ENCODE results near the gene MRGPRG.

The MRGPRG gene

DNA sequence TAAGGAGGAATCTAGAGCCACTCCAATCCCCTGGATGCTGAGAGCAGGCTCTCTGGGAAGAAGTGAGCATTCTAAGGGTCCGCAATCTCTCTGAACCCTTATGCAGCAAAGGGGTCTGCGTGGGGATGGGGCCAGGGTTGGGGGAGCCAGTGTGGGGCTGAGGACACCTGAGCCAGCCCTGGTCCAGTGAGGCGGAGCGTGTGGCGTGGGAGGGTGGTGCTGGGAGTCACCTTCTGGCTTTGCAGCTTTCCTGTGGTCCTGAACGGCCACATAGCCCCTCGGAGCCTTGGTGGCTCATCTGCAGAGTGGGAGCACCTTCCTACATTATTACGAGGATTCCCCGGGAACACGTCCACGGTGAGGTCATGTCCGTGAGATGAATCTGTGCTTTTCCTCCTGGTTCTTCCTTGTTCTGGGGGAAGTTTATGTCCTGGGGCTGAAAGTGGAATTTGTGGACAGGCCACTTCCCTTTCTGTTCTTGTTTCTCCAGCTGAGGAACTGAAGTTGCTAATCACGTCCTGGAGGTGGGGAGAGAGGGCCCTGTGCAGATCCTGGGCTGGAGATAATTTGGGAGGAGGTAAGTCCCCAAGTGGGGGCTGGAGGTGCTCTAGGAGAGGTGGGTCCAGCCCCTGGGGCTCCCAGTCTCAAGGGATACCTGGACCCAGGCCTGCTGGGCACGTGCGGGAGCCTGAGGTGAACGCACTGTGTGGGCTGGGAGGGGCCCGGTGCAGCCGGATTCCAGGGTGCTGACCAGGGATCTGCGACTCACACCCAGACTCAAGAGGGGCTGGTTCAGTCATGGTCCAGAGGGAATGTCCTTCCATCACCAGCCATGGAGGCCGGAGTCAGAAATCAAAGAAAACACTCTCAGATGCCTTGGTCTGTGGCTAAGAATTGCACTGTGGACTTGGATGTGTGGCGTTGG, 7.5 kb upstream of the MRGPRG start:
- no peak for DNase-seq (ENCODE audit: low read depth)

DNA sequence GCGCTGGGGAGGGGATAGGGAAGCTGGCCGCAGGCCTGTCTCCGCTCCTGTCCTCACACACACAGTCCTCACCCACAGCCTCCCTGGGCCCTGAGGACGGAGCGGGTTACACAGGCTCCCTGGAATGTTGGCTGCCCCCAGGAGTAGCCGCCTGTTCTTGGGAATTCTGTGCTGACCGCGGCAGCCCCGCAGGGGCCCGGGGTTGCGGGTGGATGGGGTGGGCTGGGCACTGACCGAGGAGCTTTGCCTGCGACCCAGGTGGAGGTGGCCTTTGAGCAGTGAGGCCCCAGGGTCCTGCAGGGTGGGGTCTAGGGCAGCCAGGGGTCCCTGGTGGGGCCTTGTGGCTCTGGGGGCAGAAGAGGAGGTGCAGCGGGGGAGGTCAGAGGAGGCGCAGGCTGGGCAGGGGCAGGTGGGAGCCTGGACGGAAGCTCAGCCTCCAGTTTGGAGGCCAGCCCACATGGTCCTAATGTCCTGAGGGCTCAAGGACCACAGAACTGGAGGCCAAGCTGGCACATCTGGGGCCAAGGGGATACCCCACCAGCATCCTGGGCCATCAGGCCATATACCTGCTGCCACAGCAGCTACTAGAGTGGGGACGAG, 6.6 kb upstream of the MRGPRG start:
- DNase-seq (ENCODE audit: low read depth) = no peak

DNA sequence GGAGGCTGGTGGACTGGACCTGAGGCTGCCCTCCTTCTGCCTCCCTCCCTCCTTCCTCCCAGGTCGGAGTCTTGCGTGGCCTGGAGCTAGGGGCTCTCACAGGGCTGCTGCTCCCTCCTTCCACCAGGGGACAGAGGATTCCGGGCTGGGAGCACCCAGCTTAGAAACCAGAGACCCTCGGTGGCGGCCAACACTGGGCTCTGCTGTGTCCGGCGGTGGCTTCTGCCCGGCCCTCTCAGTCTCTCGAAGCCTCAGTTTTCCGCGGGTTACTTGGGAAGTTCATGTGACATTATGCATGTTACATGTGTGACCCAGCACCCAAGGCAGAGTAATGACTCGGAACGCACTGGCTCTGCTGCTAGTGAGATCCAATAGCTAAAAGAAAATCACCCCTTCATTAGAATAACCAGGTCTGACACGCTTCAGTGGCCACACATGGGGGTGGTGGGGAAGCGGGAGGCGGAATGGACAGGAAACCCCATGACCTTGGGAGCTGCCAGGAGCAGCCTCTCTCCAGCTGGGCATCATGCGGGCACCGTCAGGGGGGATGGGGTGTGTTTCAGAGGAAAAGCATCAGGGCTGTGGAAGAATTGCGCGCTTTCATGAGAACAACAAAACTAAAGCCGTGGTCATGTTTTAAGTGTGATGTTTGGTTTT, 5.9 kb upstream of the MRGPRG start:
- DNase-seq (ENCODE audit: low read depth) = no peak

DNA sequence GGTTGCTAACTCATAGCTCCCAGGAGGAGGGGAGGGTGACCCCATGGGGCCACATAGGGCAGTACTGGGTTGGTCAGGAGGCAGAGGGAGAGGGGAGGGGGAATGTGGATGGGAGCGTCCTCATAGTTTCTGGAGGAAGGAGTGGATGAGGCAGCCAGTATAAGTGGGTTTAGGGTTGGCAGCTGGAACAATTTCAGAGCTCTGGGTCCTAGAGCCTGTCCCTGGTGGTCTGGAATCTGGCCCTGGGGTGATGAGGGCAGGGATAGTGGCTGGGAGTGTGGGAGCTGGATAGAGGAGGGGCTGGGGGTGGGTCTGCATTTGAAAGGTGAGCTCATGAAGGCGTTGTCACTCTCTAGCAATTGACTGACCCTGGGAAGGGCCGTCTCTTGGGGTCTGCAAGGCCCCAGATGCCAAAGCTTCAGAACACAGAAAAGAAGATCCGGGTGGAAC, 5.3 kb upstream of the MRGPRG start:
- no peak for DNase-seq (ENCODE audit: low read depth)

DNA sequence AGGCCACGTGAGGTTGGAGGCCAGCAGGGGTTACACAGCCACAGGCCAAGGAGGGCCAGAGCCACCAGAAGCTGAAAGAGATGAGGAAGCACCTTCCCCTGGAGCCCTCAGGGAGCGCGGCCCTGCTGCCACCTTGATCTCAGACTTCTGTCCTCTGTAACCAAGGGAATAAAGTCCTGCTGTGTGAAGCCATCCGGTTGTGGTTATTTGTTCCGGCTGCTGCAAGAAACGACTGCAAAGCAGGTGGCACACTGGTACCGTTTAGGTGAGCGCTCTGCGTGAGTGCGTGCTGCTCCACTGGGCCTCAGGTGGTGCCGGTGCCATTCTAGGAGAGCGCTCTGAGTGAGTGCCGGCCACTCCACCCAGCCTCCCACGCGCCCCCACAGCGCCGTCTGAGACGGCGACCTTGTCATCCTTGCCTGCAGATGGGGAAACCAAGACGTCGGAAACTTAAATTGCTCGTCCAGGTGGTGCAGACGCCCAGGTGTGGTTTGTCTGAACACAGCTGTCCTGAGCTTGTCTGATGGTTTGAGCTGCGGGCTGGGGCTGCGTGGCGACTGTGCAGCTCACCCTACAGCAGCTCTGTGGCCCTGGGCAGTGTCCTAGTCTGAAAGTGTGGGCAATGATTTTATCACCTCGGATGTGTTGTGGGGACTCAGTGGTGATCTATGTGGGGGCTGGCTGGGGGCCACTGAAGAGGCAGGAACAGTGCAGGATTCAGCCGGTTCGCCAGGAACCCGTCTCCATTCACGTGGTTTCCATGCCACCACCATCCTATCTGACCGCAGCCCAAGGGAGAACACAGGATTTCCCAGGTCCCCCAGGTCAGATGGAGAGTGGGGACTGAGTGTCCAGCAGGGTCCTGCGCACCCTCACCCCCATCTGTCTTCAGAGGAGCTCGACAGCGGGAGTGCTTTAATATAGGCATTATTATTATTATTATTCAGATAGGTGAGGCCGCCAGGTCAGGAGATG, 4.6 kb upstream of the MRGPRG start:
- DNase-seq (ENCODE audit: low read depth) = no peak

DNA sequence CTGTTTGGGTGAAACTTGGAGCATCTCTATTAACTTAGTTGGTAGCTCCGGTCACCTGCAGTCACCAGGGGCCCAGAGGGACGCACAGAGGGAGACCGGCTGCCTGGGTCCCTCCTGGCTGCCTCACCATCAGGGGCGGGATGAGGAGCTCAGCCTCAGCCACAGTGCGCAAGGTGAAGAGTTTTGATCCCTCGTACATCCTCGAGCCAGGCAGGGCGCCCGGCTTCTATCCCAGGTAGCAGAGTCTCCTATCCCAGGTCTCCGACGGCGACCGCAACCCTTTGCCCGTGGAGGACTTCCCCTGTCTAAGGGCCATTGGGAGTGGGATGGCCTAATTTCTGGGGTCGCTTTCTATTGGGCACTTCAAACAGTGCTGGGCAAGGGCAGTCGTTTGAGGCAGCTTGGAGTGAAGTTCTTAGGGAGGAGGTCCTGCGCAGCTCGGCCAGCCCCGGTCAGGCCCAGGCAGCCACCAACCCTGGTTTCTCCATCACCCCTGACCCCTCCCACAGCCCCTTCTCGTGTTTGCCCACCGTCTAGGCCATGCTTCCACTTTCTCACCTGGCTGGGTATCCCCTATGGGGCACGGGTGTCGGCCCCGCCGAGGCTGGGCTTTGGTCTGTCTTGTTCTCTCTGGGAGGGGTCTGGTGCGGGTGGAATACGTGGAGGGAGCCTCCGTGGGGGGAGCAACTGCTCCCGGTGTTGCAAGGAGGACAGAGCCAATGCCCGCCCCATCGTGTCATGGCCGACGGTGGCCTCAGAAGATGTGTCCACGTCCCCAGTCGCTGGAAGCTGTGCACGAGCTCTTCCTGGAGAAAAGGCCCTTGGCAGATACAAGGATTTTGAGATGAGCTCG, 3.6 kb upstream of the MRGPRG start:
- no peak for DNase-seq (ENCODE audit: low read depth)

DNA sequence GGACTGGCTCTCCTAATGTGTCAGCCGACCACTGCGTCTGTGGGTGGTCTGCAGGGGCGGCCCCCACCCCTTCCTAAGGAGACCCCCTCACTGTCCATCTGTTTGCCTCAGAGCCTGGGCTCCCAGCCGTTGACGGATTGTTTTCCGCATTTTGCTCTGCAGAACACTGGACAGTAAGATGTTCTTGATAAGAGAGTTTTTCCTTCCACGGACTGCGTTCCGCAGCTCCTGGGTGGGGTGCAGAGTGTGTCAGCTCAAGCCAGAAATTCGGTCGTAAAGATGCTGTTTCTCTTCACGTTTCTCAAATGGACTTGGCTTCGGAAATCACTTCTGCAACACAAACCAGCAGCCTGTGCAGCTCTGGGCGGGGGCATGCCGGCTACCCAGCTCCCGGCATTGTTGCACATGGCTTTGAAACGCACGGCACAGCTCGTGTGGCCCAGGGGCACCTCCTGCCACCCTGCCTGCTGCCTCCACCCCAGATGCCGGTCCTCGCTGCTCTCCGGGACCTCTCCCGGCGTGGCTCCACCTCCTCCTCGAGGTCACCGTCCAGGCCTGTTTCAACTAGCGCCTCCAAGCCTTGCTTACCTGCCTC, 2.9 kb upstream of the MRGPRG start:
- no peak for DNase-seq (ENCODE audit: low read depth)

DNA sequence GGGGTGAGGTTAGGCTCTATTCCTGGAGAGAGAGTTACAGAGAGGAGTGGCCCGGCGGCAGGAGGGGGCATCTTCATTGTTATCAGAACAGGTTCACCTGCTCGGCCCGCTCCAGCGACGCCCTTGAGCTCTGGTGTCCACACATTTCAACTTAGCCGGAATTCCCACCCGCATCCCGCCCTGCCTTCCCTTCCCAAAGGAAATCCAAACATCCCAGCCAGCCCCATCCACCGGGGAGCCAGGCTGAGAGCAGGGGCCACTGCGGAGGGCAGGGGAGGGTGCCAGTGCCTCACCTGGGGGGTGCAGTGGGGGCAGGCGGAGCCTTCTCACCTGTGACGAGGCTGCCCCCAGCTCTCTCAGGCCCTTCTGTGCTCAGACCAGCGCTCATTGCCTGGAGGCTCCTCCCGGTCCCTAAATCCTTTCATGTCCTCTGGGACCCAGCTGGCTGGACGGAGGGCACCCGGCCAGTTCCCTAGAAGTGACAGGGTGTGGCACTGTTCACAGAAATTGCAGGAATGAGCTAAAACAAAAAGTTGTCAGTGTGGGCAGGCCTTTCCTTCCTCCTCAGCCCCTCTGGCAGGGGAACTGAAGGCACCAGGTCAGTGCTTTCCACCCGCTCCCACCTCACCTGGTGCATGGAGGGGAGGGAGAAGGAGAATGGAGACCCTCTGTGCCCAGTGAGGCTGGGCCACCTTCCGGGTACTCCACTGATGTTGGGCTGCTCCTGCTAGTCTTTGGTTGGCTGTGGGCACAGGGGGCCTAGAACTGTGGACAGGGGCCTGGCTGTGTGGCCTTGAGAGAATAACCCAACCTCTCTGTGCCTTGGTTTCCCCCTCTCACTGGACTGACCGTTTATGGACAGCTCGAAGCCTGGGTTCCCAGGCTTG, 2.2 kb upstream of the MRGPRG start:
- no peak for DNase-seq (ENCODE audit: low read depth)

DNA sequence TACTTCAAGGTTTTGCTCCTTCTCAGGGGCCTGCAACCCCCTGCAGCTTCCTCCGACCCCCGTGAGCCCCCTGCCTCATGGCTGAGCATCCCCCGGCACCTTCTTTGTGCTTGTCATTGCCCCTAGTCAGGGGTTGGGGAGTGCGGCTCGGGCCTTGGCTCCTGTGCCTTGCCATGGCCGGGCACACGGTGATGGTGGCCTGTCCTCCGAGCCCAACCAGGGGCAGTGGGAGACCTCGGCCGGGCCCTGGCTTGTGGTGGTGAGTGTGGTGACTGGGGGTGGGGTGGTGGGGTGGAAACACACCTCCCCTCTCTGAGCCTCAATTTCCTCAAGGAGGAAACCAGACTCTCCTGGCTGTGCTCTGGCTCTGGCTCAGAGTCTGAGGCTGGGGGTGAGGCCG, 1.5 kb upstream of the MRGPRG start:
- no peak for DNase-seq (ENCODE audit: low read depth)

DNA sequence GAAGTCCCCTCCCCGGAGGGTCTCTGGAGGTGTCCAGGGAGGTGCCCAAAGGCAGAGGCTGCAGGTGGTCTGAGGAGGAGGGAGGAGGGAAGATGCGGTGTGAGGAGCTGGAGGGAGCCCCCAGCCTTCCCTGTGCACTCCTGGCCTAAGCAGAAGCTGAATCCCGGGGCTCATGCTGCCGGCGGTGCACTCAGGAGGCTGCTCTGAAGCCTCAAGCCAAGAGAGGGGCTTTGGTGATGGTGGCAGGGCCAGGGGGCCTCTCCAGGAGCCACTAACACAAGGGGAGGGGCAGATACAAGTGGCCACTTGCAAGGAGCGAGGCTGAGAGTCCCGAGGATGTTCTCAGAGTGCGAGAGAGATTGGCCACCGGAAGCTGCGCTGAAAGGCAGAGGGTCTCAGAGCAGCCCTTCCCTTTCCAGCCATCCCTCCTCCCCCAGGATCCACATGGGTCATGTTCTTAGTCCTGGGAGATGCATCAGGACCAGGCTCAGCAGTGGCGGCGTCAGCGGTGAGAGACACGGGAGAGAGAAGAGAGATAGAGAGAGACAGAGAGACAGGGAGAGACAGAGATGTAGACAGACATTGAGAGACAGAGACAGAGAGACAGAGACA, 774 bp upstream of the MRGPRG start:
- DNase-seq (ENCODE audit: low read depth) = no peak

DNA sequence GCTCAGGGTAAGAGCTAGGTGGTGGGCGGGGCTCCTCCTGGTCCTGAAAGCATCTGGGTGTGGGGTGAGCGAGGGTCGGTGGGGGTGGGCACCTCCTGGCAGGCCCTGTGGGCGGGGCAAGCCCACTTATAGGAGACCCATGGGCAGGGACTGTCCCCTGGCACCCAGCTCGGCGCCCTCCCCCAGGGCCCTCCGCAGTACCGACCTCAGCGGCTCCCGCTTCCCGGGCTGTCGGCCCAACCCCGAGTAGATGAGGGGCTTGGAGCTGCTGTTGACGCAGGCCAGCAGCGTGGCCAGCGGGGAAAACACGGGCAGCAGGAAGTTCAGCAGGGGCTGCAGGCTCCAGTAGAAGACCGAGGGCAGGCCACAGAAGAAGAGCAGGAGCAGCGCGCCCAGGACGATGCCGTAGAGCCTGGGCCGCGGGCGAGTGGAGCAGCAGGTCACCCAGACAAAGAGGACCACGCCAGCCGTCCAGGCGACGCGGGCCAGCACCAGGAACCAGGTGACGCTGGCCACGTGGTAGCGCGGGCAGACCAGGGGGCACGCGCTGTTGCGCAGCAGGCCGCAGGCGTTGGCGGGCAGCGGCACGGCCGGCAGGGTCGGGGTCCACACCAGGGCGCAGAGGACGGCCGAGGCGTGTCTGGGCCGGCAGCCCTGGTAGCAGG, 663 bp downstream of the MRGPRG start:
- no peak for DNase-seq (ENCODE audit: low read depth)

DNA sequence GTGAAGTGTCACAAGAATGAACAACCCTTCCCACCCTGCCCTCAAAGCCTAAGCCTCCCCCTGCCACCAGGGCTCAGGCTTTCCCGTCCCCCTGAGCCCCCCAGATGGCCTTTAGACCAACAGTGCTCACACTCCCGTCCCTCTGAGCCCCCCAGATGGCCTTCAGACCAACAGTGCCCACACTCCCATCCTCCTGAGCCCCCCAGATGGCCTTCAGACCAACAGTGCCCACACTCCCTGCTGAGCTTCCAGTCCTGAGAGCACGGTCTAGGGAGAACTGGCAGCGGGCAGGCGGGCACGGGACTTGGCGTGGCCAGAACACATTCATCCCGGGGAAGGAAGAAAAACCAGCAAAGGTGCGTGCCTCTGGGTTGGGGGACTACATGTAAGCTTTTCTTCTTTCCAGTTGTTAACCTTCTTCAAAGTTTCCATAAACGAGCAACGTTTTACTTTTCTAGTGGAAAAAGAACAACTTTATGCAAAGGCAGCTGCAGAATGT, 2.5 kb downstream of the MRGPRG start:
- DNase-seq (ENCODE audit: low read depth) = no peak

DNA sequence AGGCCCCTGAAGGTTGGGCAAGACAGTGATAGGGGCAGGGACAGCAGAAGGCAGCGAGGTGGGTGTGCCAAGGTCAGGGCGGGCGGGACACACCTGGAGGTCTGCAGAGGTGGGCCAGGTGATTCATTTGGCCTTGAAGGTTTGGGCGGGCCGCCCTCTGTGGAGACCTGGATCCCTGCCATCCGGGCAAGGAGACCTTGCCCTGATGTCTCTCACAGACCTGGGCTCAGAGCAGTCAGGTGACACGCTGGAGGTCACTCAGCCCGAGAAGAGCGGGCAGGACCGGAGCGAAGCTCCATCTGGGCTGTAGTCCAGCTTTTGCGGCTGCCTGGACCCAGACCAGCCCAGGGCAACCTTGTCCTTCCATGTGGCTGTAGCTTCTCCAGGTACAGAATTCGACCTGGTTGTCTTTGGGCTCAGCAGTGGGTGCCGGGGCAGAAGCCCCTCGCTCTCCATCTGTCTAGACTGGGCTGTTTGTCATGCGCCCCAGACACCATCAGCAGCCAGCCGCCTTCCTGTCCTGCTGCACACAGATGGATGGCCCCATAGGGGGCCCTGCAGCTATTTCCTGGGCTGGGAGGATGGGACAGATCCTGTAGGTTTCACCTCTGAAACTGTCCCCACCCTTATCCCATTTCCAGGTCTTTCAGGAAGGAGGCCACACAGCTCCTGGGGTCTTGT, 3.1 kb downstream of the MRGPRG start:
- no peak for DNase-seq (ENCODE audit: low read depth)

DNA sequence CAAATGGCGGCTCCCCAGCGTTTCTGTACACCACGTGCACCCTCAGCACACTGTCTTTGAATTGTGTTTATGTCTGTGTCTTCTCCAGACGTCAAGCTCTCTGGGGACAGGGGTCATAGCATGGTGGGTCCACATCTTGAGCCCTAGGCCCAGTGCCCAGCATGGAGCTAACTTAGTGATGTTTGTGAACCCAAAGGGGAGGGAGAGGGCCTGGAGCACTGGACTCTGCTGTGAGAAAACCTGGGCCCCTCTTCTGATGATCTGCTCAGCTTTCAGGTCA, 4.3 kb downstream of the MRGPRG start:
- no peak for DNase-seq (ENCODE audit: low read depth)

DNA sequence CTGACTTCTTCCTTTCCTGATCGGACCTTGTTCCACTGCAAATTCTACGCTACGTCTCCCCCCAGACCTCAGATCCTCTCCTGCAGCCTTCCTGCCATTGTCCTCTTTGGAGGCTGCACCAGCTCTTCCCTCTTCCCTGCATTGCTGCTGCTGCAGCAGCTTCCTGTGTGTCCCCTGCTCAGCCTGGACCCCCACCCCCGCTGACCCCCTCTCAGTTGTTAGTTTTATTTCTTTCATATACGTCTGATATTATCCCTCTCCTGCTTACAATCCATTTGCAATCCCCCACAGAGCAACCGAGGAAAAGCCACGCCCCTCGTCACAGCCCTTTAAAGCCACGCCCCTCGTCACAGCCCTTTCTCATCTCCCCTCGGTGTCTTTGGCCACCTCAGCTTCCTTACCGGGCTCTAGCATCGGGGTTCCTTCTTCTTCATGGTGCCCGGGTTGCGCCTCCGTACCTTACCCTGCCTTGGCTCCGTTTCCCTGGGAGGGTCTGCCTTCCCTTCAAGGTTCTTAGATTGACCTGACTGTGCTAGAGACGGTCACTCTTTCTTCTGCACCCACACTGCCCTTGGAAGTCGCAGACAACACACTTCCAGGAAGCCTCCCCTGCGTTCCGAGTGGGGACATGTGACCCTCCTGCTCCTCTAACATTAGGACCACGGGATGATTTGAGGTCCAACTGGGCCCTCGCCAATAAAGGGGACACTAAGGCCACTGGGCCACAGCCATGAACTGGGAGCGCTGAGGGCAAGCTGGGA, 4.8 kb downstream of the MRGPRG start:
- no peak for DNase-seq (ENCODE audit: low read depth)

DNA sequence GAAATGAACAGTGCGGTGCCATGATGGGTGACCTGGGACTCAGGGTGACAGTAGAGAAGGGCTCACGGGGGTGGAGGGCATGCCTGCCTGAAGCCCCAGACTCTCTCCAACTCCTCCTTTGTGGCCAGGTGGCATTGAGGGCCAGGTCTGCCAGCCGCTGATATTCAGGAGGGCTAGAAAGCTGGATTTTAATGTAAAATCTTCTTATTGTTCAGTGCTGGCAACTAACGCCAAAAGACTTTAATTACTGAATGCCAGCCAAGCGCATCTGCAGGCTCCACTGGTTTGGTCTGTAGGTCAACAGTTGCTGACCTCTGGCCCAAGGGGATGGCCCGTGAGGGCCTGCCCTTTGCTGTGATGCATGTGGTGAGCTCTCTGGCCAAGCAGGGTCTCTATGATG, 10.3 kb downstream of the MRGPRG start:
- DNase-seq (ENCODE audit: low read depth) = no peak

DNA sequence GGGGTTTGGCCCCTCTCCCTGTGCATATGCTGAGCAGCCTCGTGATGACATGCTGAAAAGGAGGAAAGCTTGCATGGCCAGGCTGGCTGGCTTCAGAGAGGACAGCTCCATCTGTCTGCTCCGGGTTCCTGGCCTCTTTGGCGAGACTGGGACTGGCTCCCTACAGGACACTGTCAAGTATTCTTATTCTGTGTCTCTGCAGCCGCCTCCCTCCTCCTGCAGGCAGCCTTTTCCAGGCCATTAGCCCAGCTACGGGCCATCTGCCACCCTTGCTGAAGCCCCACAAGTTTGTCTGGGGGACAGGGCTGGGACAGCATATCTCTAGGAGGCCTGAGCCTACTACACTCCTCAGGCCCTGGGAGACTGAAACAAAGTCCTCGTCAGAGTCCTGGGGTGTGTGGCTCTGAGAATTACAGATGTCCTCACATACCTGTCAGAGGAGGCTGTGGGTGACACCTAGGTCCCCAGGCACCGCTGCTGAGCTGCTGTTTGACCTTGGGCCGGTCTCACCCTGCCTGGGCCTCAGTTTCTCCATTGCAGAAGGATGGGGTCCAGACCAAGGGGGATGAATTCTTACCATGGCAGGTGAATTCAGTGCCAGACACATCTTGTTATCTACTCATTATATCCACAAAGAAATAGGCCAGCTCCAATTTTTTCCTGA, 11.0 kb downstream of the MRGPRG start:
- DNase-seq (ENCODE audit: low read depth) = no peak
